HCT116 (cell line): ENCODE results near the gene ZMYND12.

Experiments
- EGR1 ChIP-seq: IDR thresholded peaks from 2 replicates; pipeline ENCODE4 v1.6.1; 2012; ENCODE audit warnings: low read depth
- FOSL1 ChIP-seq: IDR thresholded peaks from 2 replicates; pipeline ENCODE4 v1.6.1; 2012; ENCODE audit warnings: low read depth
- REST ChIP-seq: IDR thresholded peaks from 2 replicates; pipeline ENCODE4 v1.6.1; 2012; ENCODE audit warnings: low read depth
- SP1 ChIP-seq: IDR thresholded peaks from 2 replicates; pipeline ENCODE4 v1.6.1; 2012; ENCODE audit warnings: low read depth
- SRF ChIP-seq: IDR thresholded peaks from 2 replicates; pipeline ENCODE4 v1.6.1; 2012; ENCODE audit warnings: low read depth
- YY1 ChIP-seq: IDR thresholded peaks from 2 replicates; pipeline ENCODE4 v1.6.1; 2011; ENCODE audit warnings: low read length, low read depth, moderate library complexity, mild to moderate bottlenecking; ENCODE audit not compliant: insufficient replicate concordance; ENCODE audit errors: extremely low read depth
- ZFX ChIP-seq: fragments of 450-650 bp; IDR thresholded peaks from 2 replicates; pipeline ENCODE4 v1.6.1; 2017
- TF ChIP-seq, protein P1 (sequence below), 3 experiments: fragments of 200-600 bp in 1 of 3; sonication (generic) in 1 of 3; IDR thresholded peaks in 2 of 3; conservative IDR thresholded peaks in 1 of 3; 2 replicates each; pipeline ENCODE4 v1.5.1; 2012 to 2017; ENCODE audit warnings: low read depth in 2 of 3, low read length in 2 of 3, antibody characterized with exemption in 1 of 3, borderline replicate concordance in 1 of 3, control low read depth in 1 of 3, mild to moderate bottlenecking in 1 of 3, mixed read lengths in 1 of 3, mixed run types in 1 of 3, moderate library complexity in 1 of 3; ENCODE audit not compliant: insufficient read depth in 1 of 3
- TF ChIP-seq, protein P2 (sequence below): IDR thresholded peaks from 2 replicates; pipeline ENCODE4 v1.6.1; 2012

DNA sequence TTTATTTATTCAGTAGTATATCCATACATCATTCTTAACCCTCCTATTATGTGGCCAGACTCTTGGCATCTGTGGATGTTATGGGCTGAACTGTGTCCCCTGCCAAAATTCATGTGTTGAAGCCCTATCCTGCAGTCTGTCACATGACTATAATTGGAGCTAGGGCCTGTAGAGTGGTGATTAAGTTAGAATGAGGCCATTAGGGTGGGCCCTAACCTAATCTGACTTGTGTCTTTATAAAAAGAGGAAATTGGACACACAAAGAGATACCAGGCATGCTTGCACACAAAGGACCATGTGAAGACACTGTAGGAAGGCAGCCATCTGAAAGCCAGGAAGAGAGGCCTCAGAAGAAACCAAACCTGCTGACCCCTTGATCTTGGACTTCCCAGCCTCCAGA is 6.6 kb downstream of the ZMYND12 start:
- TF ChIP-seq ZFX (no peak), SRF (no peak), SP1 (no peak), EGR1 (no peak), YY1 (no peak), REST (no peak), FOSL1 (no peak)
- TF ChIP-seq, protein P1, sequence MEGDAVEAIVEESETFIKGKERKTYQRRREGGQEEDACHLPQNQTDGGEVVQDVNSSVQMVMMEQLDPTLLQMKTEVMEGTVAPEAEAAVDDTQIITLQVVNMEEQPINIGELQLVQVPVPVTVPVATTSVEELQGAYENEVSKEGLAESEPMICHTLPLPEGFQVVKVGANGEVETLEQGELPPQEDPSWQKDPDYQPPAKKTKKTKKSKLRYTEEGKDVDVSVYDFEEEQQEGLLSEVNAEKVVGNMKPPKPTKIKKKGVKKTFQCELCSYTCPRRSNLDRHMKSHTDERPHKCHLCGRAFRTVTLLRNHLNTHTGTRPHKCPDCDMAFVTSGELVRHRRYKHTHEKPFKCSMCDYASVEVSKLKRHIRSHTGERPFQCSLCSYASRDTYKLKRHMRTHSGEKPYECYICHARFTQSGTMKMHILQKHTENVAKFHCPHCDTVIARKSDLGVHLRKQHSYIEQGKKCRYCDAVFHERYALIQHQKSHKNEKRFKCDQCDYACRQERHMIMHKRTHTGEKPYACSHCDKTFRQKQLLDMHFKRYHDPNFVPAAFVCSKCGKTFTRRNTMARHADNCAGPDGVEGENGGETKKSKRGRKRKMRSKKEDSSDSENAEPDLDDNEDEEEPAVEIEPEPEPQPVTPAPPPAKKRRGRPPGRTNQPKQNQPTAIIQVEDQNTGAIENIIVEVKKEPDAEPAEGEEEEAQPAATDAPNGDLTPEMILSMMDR (IDR thresholded peaks at IDR 0.05 in 2 of 3, conservative IDR thresholded peaks at IDR 0.05 in 1 of 3; ENCODE audit: borderline replicate concordance in 1 of 3, insufficient read depth in 1 of 3, low read depth in 2 of 3, low read length in 2 of 3), result no peak
- TF ChIP-seq, protein P2, sequence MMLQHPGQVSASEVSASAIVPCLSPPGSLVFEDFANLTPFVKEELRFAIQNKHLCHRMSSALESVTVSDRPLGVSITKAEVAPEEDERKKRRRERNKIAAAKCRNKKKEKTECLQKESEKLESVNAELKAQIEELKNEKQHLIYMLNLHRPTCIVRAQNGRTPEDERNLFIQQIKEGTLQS, result no peak
